ENCODE results near the gene TSPAN4.

- no peak for TF ChIP-seq TCF4 (CRISPR knock-in tag; IDR thresholded peaks at IDR 0.05; ENCODE audit: borderline replicate concordance)
- no peak for TF ChIP-seq PATZ1 (CRISPR knock-in tag; IDR thresholded peaks at IDR 0.05; ENCODE audit: borderline replicate concordance)
Observed at GRCh38 chr11:895331-896110, 52.9 kb downstream of the TSPAN4 start.
